Glutamatergic neuron (in vitro differentiated cells): ENCODE results near the gene SPIB. TPM values are rescaled to one million over a fixed set of nuclear protein-coding genes. Genes with fewer than 3 reads are reported as not detected.
"Not testable (repeated sequence)": the region's sequence is repeated elsewhere in the genome, so short reads cannot be mapped to it uniquely, and the experiment has no call there.

ENCODE experiments used
- DNase-seq: peaks from one replicate; pipeline ENCODE4 v3.0.0; 2022
- H3K27ac Mint-ChIP-seq: one replicate; pipeline ENCODE4 v1.8.0; 2020; ENCODE audit warnings: mild to moderate bottlenecking, mixed read lengths, inconsistent platforms; ENCODE audit not compliant: unreplicated experiment
- H3K27me3 Mint-ChIP-seq: one replicate; pipeline ENCODE4 v1.8.0; 2020; ENCODE audit warnings: mild to moderate bottlenecking, moderate library complexity, mixed read lengths, inconsistent platforms; ENCODE audit not compliant: unreplicated experiment
- H3K36me3 Mint-ChIP-seq: one replicate; pipeline ENCODE4 v1.8.0; 2020; ENCODE audit warnings: mild to moderate bottlenecking, mixed read lengths, inconsistent platforms; ENCODE audit not compliant: unreplicated experiment
- H3K4me1 Mint-ChIP-seq: one replicate; pipeline ENCODE4 v1.8.0; 2020; ENCODE audit warnings: mild to moderate bottlenecking, low read depth, mixed read lengths, inconsistent platforms; ENCODE audit not compliant: unreplicated experiment
- H3K4me3 Mint-ChIP-seq: one replicate; pipeline ENCODE4 v1.8.0; 2020; ENCODE audit warnings: mild to moderate bottlenecking, mixed read lengths, inconsistent platforms; ENCODE audit not compliant: unreplicated experiment
- H3K9me3 Mint-ChIP-seq: one replicate; pipeline ENCODE4 v1.8.0; 2020; ENCODE audit warnings: mild to moderate bottlenecking, moderate library complexity, mixed read lengths, inconsistent platforms; ENCODE audit not compliant: unreplicated experiment
- CTCF ChIP-seq: fragments of 200-600 bp; sonication (generic); IDR thresholded peaks from one replicate; pipeline ENCODE4 v1.5.0; 2021; ENCODE audit not compliant: partially characterized antibody, unreplicated experiment
- total RNA-seq: library from RNA; stranded (reverse); fragmentation: NEBNext Ultra II Directional; extraction: Animal tissue kit (Norgen Biotek cat#: 25700); gene quantifications from one replicate; pipeline ENCODE4 v1.2.1, GENCODE V29; 2021; ENCODE audit not compliant: unreplicated experiment

Gene SPIB
- total RNA-seq, 1 donor from 2014 or later: 2.7 TPM

DNA sequence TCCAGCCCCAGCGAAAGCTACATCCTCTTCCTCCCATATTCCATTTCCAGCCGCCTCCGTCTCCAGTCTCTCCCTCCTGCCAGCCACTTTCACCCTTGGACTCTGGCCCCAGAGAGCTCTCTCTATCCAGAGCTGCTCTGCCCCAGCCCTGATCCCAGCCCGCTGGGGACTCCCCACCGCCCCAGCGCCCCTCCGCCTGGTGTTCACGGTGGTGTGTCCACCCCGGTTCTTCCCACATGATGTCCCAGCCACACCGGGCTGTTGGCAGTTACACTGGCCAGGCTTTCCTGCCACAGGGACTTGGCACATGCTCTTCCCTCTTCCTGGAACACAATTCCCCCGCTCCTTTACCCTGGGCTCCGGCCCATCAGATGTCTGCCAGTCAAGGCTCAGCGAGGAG, 46.3 kb downstream of the SPIB start:
- H3K36me3 Mint-ChIP-seq: no peaks in the 10 kb centered on the region
- no peak overlapping the region for H3K4me3 Mint-ChIP-seq
- H3K27ac Mint-ChIP-seq: no peak overlapping the region
- peaks cover 5% of the 10 kb centered on the region for H3K27me3 Mint-ChIP-seq
- H3K9me3 Mint-ChIP-seq: peaks cover 9% of the 10 kb centered on the region
- H3K4me1 Mint-ChIP-seq: no peaks in the 10 kb centered on the region
- TF ChIP-seq CTCF: no peak
- no peak for DNase-seq

DNA sequence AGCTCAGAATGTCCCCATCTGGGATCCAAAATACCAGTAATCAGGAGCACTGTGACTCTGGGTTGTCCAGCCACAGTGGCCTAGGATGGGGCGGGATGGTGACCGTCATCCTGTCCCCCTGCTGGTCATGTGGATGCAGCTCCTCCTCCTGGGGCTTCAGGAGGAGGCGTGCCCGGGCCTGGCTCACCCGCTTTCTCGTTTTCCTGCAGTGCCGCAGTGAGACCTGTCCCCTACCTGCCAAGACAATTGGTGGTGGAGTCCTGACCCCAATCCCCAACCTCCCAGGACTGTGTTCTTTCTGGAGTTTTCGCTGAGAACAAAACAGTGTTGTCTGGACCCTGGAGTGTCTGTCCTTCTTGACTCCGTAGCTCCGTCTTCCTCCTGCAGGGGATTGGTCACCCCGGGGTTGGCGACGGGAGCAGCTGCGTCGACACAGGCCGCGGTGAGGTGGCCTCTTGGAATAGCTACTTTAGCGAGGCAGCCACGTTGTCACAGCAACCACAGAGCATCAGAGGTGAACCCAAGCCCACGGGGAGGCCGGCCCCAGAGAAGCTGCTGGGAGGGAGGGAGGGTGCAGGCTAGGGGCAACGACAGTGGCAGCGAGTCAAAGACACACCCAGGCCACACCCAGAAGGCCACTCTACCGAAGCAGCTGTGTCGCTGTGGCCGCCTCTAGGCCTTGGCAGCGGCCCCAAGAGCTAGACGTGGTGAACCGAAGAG, 47.4 kb downstream of the SPIB start:
- peak; percentile 70 for TF ChIP-seq CTCF
- DNase-seq: peak; percentile 71
- Mint-ChIP-seq H3K36me3 (no peaks in the 10 kb centered on the region), H3K9me3 (peaks cover 9% of the 10 kb centered on the region), H3K4me1 (no peaks in the 10 kb centered on the region), H3K27me3 (peaks cover 5% of the 10 kb centered on the region), H3K27ac (no peak overlapping the region), H3K4me3 (no peak overlapping the region)

- no peak overlapping the region for H3K27ac Mint-ChIP-seq
- H3K4me1 Mint-ChIP-seq: no peaks in the 10 kb centered on the region
- DNase-seq: no peak
- no peaks in the 10 kb centered on the region for H3K36me3 Mint-ChIP-seq
- H3K9me3 Mint-ChIP-seq: peaks cover 7% of the 10 kb centered on the region
- TF ChIP-seq CTCF: no peak
- peaks cover 3% of the 10 kb centered on the region for H3K27me3 Mint-ChIP-seq
- no peak overlapping the region for H3K4me3 Mint-ChIP-seq
Measured at GRCh38 chr19:50466706-50467039, 47.9 kb downstream of the SPIB start.

GRCh38 chr19:50467566-50467965, 48.8 kb downstream of the SPIB start:
- no peak for DNase-seq
- H3K4me1 Mint-ChIP-seq: no peaks in the 10 kb centered on the region
- no peaks in the 10 kb centered on the region for H3K36me3 Mint-ChIP-seq
- H3K4me3 Mint-ChIP-seq: no peak overlapping the region
- TF ChIP-seq CTCF: no peak
- peaks cover 6% of the 10 kb centered on the region for H3K9me3 Mint-ChIP-seq
- H3K27me3 Mint-ChIP-seq: peaks cover 3% of the 10 kb centered on the region
- H3K27ac Mint-ChIP-seq: no peak overlapping the region

- Mint-ChIP-seq H3K4me1 (no peaks in the 10 kb centered on the region), H3K4me3 (no peak overlapping the region), H3K36me3 (no peaks in the 10 kb centered on the region), H3K27ac (no peak overlapping the region), H3K9me3 (peaks cover 6% of the 10 kb centered on the region), H3K27me3 (peaks cover 3% of the 10 kb centered on the region)
- DNase-seq: no peak
- TF ChIP-seq CTCF: no peak
Measured at GRCh38 chr19:50468818-50469217, 50.1 kb downstream of the SPIB start.

GRCh38 chr19:50473336-50473735, 54.6 kb downstream of the SPIB start:
- H3K9me3 Mint-ChIP-seq: peaks cover 16% of the 10 kb centered on the region
- not testable (repeated sequence) for DNase-seq, H3K36me3 Mint-ChIP-seq, H3K4me1 Mint-ChIP-seq, H3K4me3 Mint-ChIP-seq, H3K27ac Mint-ChIP-seq
- peaks cover 15% of the 10 kb centered on the region for H3K27me3 Mint-ChIP-seq
